Inflammatory macrophage (primary cell): ENCODE data around the gene PPAN.

Source experiments
- DNase-seq, 2 donors: peaks; one replicate each; pipeline ENCODE4 v3.0.0-alpha.2; 2020 to 2022
- total RNA-seq, 18 experiments: gene quantifications; one replicate each; lab custom pipeline; 2026; ENCODE audit warnings: mixed read lengths in 6 of 18, inconsistent platforms in 2 of 18; lab: John Stamatoyannopoulos, UW

Gene PPAN, protein sequence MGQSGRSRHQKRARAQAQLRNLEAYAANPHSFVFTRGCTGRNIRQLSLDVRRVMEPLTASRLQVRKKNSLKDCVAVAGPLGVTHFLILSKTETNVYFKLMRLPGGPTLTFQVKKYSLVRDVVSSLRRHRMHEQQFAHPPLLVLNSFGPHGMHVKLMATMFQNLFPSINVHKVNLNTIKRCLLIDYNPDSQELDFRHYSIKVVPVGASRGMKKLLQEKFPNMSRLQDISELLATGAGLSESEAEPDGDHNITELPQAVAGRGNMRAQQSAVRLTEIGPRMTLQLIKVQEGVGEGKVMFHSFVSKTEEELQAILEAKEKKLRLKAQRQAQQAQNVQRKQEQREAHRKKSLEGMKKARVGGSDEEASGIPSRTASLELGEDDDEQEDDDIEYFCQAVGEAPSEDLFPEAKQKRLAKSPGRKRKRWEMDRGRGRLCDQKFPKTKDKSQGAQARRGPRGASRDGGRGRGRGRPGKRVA
- 0.81 to 7.9 (median 3.3) reads per million in 18 experiments for total RNA-seq

DNA sequence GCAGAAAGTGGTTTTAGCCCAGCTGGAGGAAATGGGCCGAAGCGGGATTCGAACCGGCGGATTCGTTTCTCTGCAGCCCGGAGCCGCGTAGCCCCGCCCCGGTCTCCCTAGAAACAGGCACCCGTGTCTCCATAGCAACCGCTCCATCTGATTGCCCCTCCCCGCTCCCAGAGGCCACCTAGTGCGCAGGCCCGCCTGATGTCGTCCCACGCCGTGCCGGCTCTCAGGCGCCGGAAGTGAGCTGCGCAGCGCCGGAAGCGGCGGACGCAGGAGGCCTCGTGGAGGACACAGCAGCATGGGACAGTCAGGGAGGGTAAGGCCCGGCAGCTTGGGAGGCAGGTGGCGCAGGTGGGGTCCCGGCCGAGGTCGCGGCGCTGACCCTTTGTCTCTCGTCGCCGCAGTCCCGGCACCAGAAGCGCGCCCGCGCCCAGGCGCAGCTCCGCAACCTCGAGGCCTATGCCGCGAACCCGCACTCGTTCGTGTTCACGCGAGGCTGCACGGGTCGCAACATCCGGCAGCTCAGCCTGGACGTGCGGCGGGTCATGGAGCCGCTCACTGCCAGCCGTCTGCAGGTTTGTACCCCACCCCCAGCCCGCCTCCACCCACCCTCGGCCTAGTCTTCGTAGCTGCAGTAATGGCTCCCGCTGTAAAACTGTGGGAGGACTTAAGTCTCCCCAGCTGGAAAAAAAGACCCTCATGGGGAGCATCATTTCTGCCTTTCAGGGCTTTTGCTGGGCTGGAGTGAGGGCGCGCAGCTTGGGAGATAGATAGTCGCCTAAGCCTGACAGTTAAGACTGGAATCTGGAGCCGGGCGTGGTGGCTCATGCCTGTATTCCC lies at the start of gene PPAN:
Gene PPAN, plus strand, starts transcription at position 263 of the 837 bp plus-strand sequence. Its CDS starts 33 bp downstream, at position 296.
- peak; percentile 99 to 100 for DNase-seq

DNA sequence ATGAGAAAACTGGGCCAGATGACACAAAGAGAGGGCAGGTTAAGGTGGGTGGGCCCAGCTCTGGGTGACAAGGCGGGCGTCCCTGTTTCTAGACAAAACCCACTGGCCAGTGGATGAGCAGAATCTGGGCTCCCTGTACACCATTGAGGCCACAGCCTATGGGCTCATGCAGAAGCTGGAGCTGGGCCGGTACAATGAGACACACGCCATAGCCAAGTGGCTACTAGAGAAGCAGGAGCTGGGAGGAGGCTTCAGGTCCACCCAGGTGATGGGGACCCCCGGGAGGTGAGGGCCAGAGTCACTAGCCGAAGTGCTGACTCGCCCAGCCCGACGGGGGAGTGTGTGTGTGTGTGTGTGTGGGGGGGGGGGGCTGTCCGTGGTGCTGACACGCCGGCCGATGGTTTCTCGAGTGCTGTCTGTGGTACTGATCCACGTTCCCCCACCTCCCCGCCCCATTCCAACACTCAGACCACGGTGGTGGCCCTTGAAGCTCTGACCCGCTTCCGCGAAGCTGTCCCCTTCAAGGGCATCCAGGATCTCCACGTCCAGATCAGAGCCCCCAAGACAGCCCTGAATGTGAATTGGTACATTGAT lies 44.3 kb upstream of the PPAN start:
- no peak for DNase-seq

DNA sequence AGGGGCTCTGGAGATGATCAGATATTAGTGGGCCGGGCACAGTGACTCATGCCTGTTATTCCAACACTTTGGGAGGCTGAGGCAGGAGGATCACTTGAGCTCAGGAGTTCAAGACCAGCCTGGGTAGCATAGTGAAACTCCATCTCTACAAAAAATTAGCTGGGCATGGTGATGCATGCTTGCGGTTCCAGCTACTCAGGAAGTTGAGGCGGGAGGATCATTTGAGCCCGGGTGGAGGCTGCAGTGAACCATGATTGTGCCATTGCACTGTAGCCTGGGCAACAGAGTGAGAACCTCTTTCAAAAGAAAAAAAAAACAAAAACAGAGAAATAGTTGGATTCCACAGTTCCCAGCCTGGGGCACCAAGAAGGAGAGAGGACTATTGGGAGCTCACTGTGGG lies 38.0 kb upstream of the PPAN start:
- no peak for DNase-seq

DNA sequence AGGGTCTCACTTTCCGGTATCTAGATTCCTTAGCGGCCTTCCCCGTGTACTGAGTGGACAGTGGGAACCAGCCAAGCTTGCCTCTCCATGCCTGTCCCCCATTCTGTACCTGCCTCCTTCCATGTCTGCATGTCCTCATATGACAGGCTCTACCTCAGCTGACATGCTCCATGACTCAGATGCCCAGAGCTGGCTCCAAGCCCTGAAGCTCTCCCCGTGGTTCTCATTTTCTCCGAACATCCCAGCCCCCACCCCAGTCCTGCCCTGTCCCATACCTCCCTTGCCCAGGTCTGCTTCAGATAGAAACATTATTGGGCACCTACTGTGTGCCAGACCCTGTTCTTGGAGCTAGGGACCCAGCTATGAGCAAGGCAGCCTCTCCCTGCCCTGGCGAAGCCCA lies 37.1 kb upstream of the PPAN start:
- DNase-seq, result no peak

DNA sequence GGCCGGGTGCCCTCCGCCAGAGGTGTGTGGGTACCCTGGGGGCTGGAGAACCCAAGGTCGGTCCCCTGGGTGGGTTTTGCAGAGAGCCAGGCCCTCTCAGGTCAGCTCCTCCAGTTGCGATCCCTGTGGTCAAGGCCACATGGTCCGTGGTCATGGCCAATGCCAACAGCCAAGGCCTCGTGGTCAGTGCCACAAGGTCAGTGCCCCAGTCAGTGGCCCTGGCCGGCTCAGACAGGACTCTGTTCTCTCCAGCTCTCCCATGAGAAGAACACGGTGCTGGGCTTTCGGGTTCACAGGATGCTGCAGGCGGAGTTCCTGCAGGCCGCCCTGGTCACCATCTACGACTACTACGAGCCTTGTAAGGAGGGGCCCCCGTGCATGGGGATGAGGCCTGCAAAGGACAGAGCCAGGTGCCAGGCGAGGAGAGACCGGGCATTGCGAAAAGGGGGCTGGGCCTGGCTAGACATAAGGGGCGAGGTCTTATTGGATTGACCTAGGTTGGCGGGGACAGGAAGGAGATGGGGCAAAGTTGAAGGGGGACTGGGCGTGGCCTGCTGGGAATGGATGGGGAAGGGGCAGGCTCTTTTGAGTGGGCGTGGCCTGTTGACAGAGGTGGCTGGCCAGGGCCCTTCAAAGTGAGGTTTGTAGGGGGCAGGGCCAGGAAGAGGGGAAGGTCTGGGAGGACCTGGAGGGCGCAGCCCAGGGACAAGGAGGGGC lies 35.3 kb upstream of the PPAN start:
- DNase-seq, result no peak

DNA sequence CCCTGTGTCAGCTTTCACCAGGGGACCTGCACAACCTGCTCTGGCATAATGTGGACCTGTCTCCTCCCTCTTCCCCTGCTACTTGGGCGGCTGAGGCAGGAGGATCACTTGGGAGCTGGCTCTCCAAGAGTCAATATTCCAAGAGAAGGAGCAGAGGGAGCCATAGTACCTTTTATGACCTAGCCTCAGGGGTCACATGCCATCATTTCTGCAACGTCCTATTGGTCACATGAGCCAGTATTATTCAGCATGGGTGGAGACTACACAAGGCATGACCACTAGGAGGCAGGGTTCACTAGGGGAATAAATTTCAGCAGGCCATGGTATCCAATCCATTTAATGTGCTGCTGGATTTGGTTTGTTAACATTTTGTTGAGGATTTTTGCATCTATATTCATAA lies 32.0 kb upstream of the PPAN start:
- peak; percentile 46 to 56 for DNase-seq

DNA sequence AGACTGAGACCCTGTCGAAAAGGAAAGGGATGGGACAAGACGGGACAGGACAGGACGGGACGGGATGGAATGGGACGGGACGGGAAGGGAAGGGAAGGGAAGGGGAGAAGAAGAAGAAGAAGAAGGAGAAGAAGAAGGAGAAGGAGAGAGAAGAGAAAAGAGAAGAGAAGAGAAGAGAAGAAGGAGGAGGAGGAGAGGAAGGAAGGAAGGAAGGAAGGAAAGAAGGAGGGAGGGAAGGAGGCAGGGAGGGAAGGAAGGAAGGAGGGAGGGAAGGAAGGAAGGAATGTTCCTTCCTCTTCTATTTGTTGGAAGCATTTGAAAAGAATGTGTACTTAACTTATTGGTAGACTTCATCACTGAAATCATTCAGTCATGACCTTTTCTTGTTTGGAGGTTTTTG lies 29.6 kb upstream of the PPAN start:
- DNase-seq, result no peak

DNA sequence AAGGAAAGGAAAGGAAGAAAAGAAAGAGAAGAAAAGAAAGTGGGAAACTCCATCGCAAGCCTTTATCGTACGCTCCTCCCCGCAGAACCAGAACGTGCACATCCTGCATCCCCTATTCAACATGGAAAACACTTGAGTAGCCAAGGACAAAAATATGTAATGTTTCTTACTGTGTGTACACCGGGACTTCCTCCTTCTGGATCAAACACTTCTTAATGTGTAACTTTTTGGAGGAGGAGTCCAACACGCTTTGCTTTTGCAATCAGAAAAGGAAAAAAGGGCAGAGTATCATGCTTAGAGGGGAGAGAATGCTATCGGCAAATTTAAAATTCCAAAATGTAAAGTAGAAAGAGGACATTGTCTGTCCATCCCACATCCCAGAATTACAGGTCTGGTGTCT lies 27.8 kb upstream of the PPAN start:
- DNase-seq, result peak; percentile 38 to 52

DNA sequence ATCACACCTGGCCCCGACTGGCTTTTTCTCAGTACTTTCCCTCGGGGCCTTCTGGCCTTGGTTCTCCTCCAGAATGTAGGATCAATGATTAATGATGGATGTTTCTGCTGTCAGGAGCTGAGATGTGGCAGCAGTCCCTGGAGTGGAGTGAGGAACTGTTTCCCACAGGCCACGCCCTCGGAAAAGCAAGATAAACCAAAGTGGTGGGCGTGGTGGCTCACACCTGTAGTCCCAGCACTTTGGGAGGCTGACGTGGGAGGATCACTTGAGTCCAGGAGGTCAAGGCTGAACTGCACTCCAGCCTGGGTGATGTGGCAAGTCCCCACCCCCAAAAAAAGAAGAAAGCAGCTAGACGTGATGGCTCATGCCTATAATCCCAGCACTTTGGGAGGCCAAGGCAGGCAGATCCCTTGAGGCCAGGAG lies 27.1 kb upstream of the PPAN start:
- DNase-seq, result no peak

DNA sequence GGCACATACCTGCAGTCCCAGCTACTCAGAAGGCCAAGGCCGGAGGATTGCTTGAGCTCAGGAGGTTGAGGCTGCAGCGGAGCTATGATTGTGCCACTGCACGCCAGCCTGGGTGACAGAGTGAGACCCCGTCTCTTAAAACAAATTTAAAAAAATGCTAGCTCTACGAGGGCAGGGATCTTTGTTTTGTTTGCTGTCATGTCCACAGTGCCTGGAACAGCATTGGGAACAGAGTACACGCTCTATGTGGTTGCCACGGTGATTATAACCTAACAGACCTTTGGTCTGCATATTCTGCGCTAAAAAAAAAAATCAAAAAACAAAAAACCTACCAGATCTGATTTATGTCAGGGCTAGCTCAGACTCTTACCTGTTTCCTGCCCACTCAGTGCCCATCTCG lies 22.3 kb upstream of the PPAN start:
- no peak for DNase-seq

DNA sequence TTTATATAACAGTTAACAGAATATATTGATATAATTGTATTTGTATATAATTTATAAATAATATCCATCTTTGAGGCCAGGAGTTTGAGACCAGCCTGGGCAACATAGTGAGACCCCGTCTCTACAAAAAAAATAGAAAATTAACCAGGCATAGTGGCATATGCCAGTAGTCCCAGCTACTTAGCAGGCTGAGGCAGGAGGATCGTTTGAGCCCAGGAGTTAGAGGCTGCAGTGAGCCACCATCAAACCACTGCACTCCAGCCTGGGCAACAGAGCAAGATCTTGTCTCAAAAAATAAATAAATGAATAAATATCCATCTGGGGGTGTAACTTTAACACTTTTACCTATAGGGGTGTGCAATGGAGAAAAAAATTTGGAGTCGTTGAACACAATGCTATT lies 21.4 kb upstream of the PPAN start:
- no peak for DNase-seq

DNA sequence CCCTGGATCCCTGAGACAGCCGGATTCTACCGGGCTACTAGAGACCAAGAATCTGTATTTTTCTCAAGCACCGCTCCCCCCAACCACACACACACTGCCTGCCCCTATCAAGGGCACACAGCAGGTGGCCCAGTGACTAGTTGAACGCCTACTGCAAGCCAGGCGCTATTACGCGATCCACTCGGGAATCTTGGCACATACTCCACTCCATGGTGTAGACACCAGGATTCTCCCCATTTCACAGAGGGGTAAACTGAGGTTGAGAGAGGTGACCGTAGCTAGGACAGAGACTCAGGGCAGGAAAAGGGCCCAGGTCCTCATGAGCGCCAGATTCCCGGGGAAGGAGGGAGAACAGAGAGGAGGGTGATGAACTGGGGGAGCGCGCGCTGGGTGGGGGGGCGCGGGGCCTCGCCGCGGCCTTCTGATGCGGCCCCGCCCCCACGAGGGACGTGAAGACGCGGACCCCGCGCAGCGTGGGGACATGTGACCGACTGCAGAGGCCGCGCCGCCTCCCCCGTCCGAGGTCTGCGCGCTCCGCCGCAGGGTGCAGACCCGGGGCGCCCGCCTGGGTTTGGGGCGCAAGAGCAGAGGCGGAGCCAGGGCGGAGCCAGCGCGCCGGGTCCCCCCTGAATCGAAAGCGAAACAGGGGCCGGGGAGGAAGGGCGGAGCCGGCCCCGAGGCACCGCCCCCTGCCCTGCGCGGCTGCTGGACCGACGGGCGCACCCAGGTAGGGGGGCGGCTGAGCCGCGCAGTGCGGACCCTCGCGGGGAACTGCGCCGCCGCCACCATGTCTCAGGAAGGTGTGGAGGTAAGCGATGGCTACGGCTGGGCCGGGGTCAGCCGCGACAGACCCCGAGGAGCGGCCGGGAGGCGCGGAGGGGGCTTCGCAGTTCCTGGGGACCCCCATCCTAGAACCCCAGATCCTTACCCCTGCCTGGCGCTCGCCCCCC lies 20.2 kb upstream of the PPAN start, which contains the start of gene SHFL:
Gene SHFL, plus strand, starts transcription at position 677 of the 950 bp plus-strand sequence. Its CDS starts 111 bp downstream, at position 788.
- peak; percentile 63 to 72 for DNase-seq

DNA sequence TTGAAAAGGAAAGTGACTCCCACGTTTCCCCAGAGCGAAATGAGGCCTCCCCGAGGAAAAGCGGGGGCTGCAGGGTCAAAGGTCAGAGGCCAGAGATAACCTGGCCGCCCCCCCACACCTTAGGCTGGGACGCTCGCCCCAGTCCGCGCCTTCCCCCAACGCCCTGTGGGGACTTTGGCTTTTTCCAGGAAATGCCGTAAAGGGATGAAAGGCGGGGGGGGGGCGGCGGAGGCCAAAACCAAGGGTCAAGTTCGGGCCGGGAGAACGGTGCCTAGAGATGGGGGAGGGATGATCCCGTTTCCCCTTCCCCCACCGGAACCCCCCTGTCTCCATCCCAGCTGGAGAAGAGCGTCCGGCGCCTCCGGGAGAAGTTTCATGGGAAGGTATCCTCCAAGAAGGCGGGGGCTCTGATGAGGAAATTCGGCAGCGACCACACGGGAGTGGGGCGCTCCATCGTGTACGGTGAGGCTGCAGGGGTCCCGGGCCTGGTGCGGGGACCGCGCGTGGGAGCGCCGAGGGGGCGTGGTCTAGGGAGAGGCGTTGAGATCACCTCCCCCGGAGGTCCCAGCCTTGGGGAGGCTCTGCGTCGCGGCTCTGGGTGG lies 19.5 kb upstream of the PPAN start:
- no peak for DNase-seq

DNA sequence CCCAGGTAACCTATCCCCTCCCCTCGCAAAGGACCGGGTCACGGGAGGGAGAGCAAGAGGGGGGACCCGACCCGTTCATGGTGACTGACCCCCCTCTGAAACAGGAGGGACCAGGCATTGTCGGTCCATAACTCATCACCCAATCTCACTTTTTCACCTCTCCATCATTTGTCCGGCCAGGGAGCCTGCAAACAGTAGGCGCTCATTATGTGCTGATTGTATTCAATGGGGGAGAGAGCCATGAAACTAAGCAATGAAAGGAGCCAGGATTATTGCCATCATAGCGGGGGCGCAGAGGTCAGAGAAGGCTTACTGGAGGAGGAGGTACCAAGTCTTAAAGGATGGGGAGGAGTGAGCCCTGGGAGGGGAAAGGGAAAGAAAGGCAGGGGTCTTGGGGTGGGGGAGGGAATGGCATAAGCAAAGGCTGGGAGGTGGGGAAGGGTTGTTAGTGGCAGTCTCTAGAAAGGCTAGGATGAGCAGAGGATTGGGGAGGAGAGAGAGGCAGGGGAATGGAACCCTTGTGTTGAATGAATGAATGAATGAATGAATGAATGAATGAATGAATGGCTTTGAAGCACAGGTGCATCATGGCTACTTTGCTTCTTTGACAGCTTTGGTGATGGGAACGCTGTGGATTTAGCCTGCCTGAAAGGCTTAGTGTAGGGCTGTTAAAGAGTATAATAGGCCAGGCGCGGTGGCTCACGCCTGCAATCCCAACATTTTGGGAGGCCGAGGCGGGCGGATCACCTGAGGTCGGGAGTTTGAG lies 18.7 kb upstream of the PPAN start:
- DNase-seq, result no peak

DNA sequence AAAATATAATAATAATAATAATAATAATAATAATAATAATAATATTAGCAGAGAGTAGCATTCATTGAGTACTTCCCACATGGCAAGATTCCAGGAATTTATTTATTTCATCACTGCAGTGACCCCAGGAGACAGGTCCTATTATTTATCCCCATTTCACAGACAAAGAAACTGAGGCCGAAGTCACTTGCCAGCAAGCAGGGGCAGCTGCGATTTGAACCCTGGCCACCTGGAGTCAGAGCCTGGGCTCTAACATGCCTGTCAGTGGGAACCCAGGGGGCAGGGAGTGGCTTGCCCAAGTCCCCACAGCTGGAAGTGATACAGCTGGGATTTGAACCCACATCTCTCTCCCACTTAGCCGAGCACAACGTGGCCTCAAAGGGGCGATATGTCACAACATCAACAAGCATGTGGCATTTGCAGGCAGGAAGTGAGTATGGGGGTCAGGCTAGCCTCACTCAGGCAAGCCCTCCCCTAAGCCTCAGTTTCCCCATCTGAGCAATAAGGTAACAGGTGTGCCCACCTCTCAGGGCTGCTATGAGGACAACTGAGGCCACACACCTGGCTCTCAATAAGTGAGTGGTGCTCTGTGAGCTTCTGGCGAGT lies 17.1 kb upstream of the PPAN start:
- no peak for DNase-seq

DNA sequence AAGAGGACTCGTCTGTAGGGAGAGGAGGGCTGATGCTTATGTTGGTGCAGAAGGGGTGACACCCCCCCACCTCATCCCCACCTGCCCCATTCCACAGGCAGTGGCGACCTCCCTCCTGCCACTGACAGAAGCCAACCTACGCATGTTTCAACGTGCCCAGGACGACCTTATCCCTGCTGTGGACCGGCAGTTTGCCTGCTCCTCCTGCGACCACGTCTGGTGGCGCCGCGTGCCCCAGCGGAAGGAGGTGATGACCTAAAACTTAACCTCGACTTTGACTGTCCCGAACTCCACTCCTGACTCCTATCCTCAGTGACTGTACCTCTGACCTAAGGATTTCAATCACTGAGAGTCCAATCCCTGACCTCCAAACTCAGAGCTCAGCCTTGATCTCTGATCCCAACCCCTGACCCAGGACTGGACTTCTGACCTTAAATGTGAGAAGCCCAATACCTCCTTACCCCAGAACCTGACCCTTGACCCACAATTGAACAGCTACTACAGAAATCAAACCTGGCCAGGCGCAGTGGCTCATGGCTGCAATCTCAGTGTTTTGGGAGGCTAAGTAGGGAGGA lies 16.3 kb upstream of the PPAN start:
- no peak for DNase-seq

DNA sequence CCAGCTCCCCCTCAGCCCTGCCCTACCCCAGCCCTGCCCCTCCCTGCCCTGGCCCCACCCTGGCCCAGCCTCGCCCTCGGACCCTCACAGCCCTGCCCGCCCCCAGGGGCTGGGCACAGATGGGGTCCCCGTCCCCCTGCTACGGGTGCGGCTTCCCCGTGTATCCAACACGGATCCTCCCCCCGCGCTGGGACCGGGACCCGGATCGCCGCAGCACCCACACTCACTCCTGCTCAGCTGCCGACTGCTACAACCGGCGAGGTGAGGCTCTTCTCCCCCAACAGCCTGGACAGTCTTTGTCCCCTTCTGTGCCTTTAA lies 14.8 kb upstream of the PPAN start:
- DNase-seq, result no peak

DNA sequence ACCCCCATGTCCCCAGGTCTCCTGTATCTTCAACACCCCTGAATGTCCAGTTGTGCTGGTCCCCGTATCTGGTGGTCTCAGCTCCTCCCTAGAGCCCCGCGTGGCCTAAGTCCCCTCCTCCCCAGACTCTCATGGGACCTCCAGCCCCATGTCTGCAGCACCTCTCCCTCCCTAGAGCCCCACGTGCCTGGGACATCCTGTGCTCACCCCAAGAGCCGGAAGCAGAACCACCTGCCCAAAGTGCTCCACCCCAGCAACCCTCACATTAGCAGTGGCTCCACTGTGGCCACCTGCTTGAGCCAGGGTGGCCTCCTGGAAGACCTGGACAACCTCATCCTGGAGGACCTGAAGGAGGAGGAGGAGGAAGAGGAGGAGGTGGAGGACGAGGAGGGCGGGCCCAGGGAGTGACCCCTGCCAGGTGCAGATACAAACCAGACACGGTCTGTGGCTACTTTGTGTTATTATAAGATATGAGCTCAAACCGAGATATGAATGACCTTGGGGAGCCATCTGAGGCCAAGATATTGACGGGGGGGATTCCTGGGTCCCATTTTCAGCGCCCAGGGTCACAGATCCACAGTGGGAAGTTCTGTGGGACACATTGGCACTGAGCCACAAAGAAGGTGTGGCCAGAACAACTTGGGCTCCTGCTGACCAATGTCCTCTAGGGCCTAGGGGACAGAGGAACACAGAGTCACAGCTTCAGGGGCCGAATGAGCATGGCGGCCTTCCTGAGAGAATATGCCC lies 14.1 kb upstream of the PPAN start:
- no peak for DNase-seq
